Smooth muscle cell of the brain vasculature (primary cell): ENCODE measurements around the gene RABGAP1L.
A peak's percentile ranks its signal among the peaks of the same experiment; 100 is the strongest.
"Not testable (repeated sequence)": the region's sequence is repeated elsewhere in the genome, so short reads cannot be mapped to it uniquely, and the experiment has no call there.

Source experiments
- DNase-seq: peaks from one replicate; pipeline ENCODE4 v3.0.0-alpha.2; 2012; ENCODE audit warnings: low read depth, low spot score

RABGAP1L gene

GRCh38 chr1:174238845-174239501 is 79.7 kb downstream of the RABGAP1L start:
- DNase-seq, result not testable (repeated sequence)

DNA sequence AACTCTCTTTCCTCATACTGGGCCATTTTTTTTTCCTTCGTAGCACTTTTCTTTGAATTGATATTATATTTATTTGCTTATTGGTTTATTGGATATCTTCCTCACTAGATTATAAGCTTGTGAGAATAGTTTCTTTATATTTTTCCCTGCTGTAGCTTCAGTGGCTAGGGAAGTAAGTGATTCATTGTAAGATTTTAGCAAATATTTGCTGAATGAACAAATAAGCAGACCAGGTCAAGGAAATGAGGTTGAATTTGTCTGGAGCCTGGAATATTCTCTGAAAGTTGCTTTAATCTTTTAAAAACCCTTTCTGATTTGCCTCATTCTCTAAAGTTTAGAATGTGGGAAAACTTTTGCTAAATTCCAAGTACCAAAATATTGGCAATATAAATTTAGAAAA is 80.2 kb downstream of the RABGAP1L start:
- no peak for DNase-seq

DNA sequence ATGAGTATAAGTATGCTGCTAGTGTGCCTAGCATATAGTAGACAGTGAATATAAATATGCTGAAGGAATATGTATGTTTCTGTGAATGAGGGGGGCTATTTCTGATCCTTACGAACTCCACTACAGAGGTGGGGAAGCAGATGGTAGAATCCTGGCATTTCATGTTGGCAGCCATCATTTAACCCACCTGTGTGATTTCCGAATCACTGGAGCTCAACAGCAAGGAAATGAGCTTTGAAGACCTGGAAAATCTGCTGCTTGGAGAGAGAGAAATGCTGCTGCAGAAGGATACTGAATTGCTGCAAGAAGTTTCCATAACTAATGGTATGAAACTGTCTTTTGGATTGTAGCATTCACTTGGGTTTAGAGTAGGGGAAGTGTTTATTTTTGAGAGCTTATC is 83.5 kb downstream of the RABGAP1L start:
- no peak for DNase-seq

DNA sequence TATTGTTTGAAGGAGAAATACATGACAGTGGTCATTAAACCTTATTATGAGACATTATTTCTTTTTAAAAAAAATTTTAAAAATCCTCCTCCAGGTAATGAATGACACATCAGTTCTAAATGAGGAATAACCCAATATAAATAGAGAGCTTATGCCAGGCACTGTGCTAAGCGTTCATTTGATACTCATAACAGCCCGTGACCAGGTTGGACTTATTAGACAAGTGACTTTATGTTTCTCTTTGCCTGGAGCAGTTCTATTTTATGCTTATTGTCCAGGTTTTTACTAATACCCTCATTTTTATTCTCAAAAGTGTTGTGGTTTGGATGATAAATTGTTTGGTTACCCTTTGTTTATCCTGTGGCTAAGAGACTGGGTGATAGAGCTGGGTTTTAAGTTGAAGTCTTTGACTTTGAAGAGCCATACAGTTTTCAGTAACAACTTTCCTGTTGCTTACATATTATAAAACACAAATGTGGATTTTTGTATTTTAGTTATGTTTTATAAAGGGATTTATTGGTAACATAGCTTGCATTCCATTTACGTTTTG is 84.2 kb downstream of the RABGAP1L start:
- no peak for DNase-seq

- DNase-seq, result no peak
Observed at GRCh38 chr1:174244017-174244416, 84.7 kb downstream of the RABGAP1L start.

- DNase-seq, result no peak
Observed at GRCh38 chr1:174247472-174247871, 88.2 kb downstream of the RABGAP1L start.

- no peak for DNase-seq
Observed at GRCh38 chr1:174248041-174248440, 88.7 kb downstream of the RABGAP1L start.

GRCh38 chr1:174256386-174256785 is 97.1 kb downstream of the RABGAP1L start:
- not testable (repeated sequence) for DNase-seq

DNA sequence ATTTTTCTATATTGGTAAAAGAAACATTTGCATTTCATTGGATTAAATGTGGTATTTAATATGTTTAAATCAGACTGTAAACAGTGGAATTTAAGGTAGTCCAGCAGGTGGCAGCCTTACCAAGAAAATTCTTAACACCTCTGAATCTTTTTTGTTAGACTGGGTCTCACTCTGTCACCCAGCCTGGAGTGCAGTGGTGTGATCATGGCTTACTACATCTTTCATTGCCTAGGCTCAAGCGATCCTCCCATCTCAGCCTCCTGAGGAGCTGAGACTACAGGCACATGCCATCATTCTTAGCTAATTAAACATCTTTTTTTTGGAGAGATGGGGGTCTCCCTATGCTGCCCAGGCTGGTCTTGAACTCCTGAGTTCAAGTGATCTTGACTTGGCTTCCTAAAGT is 98.8 kb downstream of the RABGAP1L start:
- DNase-seq, result peak; percentile 13

- DNase-seq, result peak; percentile 21
Observed at GRCh38 chr1:174262349-174263241, 103.3 kb downstream of the RABGAP1L start.

- no peak for DNase-seq
Observed at GRCh38 chr1:174265282-174265681, 106.0 kb downstream of the RABGAP1L start.

- DNase-seq, result no peak
Observed at GRCh38 chr1:174266476-174266875, 107.2 kb downstream of the RABGAP1L start.

DNA sequence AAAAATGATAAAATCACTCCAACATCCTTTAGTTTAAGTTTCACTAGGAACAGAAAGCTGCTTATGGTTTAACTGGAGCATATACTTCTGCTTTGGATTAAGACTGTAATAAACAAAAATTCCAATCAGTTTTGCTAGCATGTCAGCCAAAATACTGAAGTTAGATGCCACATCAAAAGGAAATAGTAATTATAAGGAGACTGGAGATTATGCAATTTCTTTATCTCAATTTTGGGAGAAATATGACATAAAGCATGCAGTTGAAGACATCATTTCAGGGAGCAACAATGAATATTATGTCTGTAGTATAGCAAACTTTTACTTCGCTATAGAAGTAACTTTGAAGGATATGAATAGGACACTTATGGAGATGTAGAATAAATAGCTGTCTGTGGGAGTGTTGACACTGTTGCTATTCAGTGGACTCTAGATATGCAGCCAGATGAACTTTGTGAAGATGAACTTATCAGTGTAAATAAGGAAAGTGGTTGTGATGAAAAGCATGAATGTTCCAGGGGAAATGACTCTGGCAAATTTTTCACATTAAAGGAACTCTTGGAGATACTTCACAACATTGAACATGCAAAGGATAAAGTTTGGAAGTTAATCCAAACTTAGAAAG is 107.8 kb downstream of the RABGAP1L start:
- DNase-seq, result no peak

DNA sequence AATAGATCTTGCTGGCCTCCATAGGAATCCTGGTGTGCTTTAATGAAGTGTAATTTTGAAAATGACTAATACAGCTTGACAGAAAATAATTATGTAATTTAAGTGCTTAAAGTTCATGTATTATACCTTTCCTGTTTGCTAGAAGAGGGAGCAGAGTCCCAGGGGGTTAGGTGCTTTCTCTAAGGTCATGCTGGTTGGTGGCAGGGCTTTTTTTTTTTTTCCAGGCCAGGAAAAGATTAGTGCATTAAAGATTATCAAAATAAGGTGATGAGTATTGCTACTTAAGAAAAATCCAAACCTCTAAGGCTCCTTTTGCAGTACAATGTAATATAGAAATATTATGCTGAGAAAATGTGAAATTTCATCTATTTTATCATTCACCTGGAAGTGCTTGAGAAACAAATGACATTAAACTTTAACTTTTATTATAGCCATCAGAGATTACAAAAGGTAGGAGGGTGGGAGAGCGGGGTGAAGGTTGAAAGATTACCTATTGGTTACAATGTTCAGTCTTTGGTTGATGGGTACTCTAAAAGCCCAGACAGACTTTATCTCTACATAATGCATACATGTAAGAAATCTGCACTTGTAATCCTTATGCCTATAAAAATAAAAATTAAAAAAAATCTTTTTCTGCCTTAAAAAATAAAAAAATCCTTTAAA is 110.8 kb downstream of the RABGAP1L start:
- DNase-seq, result no peak

DNA sequence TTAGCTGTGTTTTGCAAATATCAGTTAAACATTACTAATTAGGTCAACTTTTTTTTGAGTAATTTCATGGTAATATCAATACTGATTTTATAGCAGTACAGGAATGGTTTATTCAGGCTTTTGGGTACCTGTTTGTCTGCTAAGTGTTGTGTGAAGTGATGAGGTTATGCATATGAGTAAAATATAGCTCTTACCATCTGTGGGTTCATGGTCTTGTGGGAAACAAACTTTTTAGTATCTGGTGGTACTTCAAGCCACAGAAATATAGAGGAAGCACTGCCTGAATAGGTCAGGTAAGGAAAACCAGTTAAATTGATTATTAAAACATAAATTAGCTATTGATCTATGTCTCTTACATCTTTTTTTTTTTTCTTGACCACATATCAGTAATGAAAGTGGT is 113.9 kb downstream of the RABGAP1L start:
- DNase-seq, result no peak

GRCh38 chr1:174273776-174274175 is 114.5 kb downstream of the RABGAP1L start:
- no peak for DNase-seq

- DNase-seq, result no peak
Observed at GRCh38 chr1:174274452-174274851, 115.1 kb downstream of the RABGAP1L start.

DNA sequence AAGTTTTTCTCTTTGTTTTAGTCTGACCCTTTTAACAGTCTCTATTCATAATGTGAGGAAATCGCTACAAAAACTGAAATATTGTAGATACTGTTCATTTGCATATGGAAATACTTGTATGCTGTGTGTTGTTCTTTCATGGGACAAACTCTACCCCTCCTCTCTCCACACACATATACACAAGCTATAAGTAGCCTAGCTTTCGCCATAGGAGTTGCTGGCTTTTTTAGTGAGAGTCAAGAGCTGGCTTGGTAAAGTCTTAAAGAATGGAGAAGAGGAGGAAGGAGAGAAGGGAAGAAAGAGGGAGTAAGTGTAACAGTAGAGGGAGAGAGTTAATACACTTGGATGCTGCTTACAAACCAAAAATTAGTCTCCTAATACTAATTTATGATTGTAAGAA is 115.6 kb downstream of the RABGAP1L start:
- DNase-seq, result no peak

DNA sequence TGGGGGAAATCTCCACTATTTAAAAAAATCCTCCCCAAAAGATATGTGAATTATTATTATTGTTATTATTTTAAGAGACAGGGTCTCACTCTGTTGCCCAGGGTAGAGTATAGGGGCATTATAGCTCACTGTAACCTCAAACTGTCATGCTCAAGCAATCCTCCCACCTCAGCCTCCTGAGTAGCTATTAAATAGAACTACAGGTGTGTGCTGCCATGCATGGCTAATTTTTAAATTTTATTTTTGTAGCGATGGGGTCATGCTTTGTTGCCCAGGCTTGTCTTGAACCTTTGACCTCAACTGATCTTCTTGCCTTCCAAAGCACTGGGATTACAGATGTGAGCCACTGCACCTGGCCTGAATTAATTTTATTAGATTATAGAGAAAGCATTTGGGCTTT is 116.8 kb downstream of the RABGAP1L start:
- no peak for DNase-seq

- DNase-seq, result no peak
Observed at GRCh38 chr1:174284052-174284451, 124.7 kb downstream of the RABGAP1L start.

- DNase-seq, result no peak
Observed at GRCh38 chr1:174286042-174286441, 126.7 kb downstream of the RABGAP1L start.
